Left lung (tissue), 14 donors: Measurements from ENCODE around the gene ZNF836. TPM values are rescaled to one million over a fixed set of nuclear protein-coding genes. Genes with fewer than 3 reads are reported as not detected.

Experiments used
- ATAC-seq: fragments of 200-7000 bp; cut with Tn5 transposase; one replicate; pipeline ENCODE4 v1.9.1; 2020; ENCODE audit warnings: moderate library complexity
- DNase-seq, 4 donors: peaks; one replicate each; pipeline ENCODE4 v3.0.0-alpha.2; 2013 to 2020
- H3K27ac ChIP-seq, 2 donors: fragments of 200-600 bp; sonication (generic) in 1 of 2; one replicate each; pipeline versions ENCODE4 v1.5.0 to v1.8.0; 2020 to 2021
- H3K27me3 ChIP-seq, 2 donors: fragments of 200-600 bp; sonication (generic) in 1 of 2; one replicate each; pipeline versions ENCODE4 v1.5.0 to v1.8.0; 2020 to 2021
- H3K36me3 ChIP-seq, 2 donors: fragments of 200-600 bp; sonication (generic) in 1 of 2; one replicate each; pipeline versions ENCODE4 v1.5.0 to v1.8.0; 2020 to 2021
- H3K4me1 ChIP-seq, 2 donors: fragments of 200-600 bp; one replicate each; pipeline ENCODE4 v1.8.0; 2021
- H3K4me3 ChIP-seq, 2 donors: fragments of 200-600 bp; sonication (generic) in 1 of 2; one replicate each; pipeline versions ENCODE4 v1.5.0 to v1.8.0; 2020 to 2021; ENCODE audit warnings: mild to moderate bottlenecking in 1 of 2
- H3K9me3 ChIP-seq, 2 donors: fragments of 200-600 bp; sonication (generic) in 1 of 2; one replicate each; pipeline versions ENCODE4 v1.5.0 to v1.8.0; 2020 to 2021
- intact Hi-C, 2 donors: fragments of 100-400 bp; cut with DNase I; formaldehyde crosslinking; loops; one replicate each; pipeline versions ENCODE4 v1.11.2 to v1.14.2; 2022
- long read RNA-seq, 12 donors: library from polyadenylated mRNA in 2 of 12; unstranded in 2 of 12; transcript quantifications; one replicate each; pipeline ENCODE4 v2.0.0 and lab custom pipeline, GENCODE V29; 2019 to 2026
- polyA plus RNA-seq, 6 donors: library from polyadenylated mRNA; unstranded; fragments of 120-200 nt; gene quantifications; one replicate each; pipeline ENCODE4 v1.2.1, GENCODE V29; 2013; ENCODE audit not compliant: insufficient read length in 6 of 6
- total RNA-seq, 2 donors: library from RNA; stranded (reverse); fragmentation: NEBNext Ultra II Directional; extraction: Animal tissue kit (Norgen Biotek cat#: 25700); gene quantifications; one replicate each; pipeline ENCODE4 v1.2.1, GENCODE V29; 2021
- TF ChIP-seq, protein P1 (sequence below), 2 donors: fragments of 200-600 bp; sonication (generic) in 1 of 2; IDR thresholded peaks; one replicate each; pipeline versions ENCODE4 v1.5.0 to v1.8.0; 2021; ENCODE audit warnings: antibody characterized with exemption in 2 of 2
- donor health status: DM: no; HTN: yes; CAD: no.
- donor health status: DM: no; HTN: no; CAD: no.

The ZNF836 gene
- total RNA-seq = 10 to 100 TPM; 13.1 to 17.4 TPM
- 10 to 100 TPM; 19.8 to 25.1 (median 22.7) TPM for polyA plus RNA-seq
- long read RNA-seq, donor 1, partial matches to known transcripts = 0 of 4 reads
- long read RNA-seq, donor 1, other reads (novel, unspliced or antisense) = 0 of 4 reads
- long read RNA-seq, donor 2 = 0 reads
- long read RNA-seq, donor 3, partial matches to known transcripts = 0 of 2 reads
- long read RNA-seq, donor 3, other reads (novel, unspliced or antisense) = 0 of 2 reads
- long read RNA-seq, donor 4, partial matches to known transcripts = 1 of 3 reads
- long read RNA-seq, donor 4, other reads (novel, unspliced or antisense) = 1 of 3 reads
- long read RNA-seq, donor 5, partial matches to known transcripts = 0 of 2 reads
- long read RNA-seq, donor 5, other reads (novel, unspliced or antisense) = 0 of 2 reads
- long read RNA-seq, donor 6, partial matches to known transcripts = 0 of 1 reads
- long read RNA-seq, donor 6, other reads (novel, unspliced or antisense) = 0 of 1 reads
- long read RNA-seq, donor 7, partial matches to known transcripts = 0 of 2 reads
- long read RNA-seq, donor 7, other reads (novel, unspliced or antisense) = 0 of 2 reads
- long read RNA-seq, donor 8, partial matches to known transcripts = 0 of 1 reads
- long read RNA-seq, donor 8, other reads (novel, unspliced or antisense) = 0 of 1 reads
- long read RNA-seq, donor 9 = 0 reads
- long read RNA-seq, donor 10, partial matches to known transcripts = 0 of 1 reads
- long read RNA-seq, donor 10, other reads (novel, unspliced or antisense) = 0 of 1 reads
- long read RNA-seq, donor 11 = 0 reads
- long read RNA-seq, donor 12 = 0 reads

DNA sequence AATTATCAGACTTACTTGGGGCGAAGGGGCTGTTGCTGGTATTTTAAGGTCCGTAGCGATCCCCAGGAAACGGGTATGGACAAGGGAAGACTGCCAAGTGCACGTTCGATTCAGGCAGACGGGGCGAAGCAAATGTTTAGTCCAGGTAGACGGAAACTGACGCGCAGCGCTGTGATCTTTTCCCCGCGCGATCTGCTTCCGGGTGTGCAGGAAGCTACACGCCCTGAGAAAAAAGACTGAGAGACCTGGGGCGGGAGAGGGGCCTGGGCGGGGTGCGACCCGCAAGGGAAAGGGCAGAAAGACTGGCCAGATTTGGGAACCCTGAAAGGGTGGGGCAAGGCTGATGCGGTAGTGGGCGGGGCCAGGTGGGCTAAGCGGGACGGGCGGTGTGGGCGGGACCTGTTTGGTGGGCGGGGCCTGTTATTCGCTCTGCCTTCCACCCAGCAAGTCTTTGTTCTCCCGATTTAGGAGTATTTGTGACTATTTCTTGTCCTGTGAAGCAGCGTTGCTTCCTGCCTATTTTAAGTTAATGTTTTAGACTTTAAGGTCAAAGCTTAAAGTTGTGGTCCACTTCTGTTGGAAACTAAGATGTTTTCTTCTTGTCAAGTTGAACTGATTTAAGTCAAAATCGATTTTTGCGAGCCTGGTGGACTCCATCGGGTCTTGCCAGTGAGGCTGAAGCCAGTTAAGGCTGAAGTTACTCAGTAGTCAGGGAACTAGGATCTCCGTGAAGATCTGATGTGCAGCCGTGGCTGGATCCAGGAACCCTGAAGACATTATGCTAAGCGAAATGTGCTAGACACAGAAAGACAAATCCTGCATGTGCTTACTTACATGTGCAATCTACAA lies at the start of gene ZNF836:
TSS of gene ZNF836 (minus strand) at position 301 of the 849 bp plus-strand sequence. CDS start 3,549 bp downstream, outside the sequence.
- no peaks in the 10 kb centered on the region for H3K27me3 ChIP-seq
- TF ChIP-seq, protein P1, sequence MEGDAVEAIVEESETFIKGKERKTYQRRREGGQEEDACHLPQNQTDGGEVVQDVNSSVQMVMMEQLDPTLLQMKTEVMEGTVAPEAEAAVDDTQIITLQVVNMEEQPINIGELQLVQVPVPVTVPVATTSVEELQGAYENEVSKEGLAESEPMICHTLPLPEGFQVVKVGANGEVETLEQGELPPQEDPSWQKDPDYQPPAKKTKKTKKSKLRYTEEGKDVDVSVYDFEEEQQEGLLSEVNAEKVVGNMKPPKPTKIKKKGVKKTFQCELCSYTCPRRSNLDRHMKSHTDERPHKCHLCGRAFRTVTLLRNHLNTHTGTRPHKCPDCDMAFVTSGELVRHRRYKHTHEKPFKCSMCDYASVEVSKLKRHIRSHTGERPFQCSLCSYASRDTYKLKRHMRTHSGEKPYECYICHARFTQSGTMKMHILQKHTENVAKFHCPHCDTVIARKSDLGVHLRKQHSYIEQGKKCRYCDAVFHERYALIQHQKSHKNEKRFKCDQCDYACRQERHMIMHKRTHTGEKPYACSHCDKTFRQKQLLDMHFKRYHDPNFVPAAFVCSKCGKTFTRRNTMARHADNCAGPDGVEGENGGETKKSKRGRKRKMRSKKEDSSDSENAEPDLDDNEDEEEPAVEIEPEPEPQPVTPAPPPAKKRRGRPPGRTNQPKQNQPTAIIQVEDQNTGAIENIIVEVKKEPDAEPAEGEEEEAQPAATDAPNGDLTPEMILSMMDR (IDR thresholded peaks at IDR 0.05) = no peak
- peaks cover 7 to 24% of the 10 kb centered on the region in 2 donors for H3K4me1 ChIP-seq
- H3K27ac ChIP-seq = peak within 1 kb of the TSS; percentile 71 to 78
- no peaks in the 10 kb centered on the region for H3K9me3 ChIP-seq
- peaks cover 0 to 28% of the 10 kb centered on the region in 2 donors for H3K36me3 ChIP-seq
- DNase-seq = peak; percentile 81 to 98 (median 94)
- intact Hi-C loops = no loop called here
- peak within 1 kb of the TSS; percentile 59 to 66 for H3K4me3 ChIP-seq
- peak; percentile 100 for ATAC-seq

DNA sequence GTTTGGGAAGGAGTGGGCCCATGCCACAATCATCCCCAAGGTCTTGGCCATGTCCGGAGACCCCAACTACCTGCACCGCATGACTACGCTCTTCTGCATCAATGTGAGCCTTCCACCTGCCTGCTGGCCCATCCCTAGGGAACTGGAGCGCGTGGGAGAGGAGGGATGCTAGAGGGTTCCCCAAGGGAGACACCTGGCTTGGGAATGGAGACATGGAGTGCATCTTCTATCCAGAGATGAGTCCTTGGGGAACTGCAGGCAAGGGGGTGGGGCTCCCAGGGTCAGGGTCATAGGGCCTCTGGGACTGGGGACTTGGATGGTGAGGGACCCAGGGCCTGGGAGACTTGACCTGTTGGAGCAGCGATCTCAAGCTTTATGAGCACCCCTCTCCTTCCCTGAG lies 49.6 kb upstream of the ZNF836 start:
- intact Hi-C loops = no loop called here
- Histone ChIP-seq H3K36me3 (peaks cover 6 to 100% of the 10 kb centered on the region in 2 donors), H3K9me3 (no peaks in the 10 kb centered on the region), H3K4me1 (no peaks in the 10 kb centered on the region), H3K27me3 (no peaks in the 10 kb centered on the region), H3K27ac (no peak overlapping the region), H3K4me3 (no peak overlapping the region)
- DNase-seq (no peak), ATAC-seq (no peak)
- TF ChIP-seq, protein P1 (IDR thresholded peaks at IDR 0.05) = no peak

DNA sequence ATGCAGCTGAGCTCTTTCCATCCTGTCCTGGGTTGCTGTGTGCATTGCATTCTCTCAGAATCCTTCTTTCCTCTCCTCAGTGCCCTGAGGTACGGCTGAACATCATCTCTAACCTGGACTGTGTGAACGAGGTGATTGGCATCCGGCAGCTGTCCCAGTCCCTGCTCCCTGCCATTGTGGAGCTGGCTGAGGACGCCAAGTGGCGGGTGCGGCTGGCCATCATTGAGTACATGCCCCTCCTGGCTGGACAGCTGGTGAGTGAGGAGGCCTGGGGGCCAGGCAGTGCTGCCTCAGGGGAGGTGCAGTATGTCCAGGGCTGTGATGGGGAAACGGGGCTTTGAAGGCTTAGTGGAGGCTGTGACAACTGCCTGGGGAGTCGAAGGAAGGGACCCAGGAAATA lies 48.2 kb upstream of the ZNF836 start:
- Histone ChIP-seq H3K9me3 (no peaks in the 10 kb centered on the region), H3K36me3 (peaks cover 10 to 100% of the 10 kb centered on the region in 2 donors), H3K4me3 (no peak overlapping the region), H3K4me1 (no peaks in the 10 kb centered on the region), H3K27ac (no peak overlapping the region), H3K27me3 (no peaks in the 10 kb centered on the region)
- intact Hi-C loops = no loop called here
- no peak for DNase-seq
- TF ChIP-seq, protein P1 (IDR thresholded peaks at IDR 0.05) = no peak
- no peak for ATAC-seq

DNA sequence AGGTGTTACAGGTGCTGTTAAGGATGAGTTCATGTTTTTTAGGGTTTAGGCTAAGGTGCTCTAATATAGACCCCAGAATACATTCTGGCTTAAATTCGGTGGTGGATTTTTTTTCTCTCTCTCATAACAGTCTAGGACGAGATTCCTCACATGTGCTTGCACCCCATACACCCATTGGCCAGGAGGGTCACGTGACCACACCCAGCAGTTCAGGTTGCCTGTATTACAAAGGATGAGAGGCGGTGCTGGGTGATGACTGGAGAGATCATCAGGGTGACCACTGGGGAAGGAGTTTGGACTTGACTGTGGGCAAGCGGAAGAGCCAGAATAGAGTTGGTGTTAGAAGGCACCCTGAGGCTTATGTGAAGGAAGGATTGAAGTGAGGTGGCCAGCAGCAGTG lies 46.2 kb upstream of the ZNF836 start:
- Histone ChIP-seq H3K4me1 (no peaks in the 10 kb centered on the region), H3K27ac (no peak overlapping the region), H3K4me3 (no peak overlapping the region), H3K9me3 (no peaks in the 10 kb centered on the region), H3K36me3 (peaks cover 10 to 100% of the 10 kb centered on the region in 2 donors), H3K27me3 (no peaks in the 10 kb centered on the region)
- intact Hi-C loops = no loop called here
- TF ChIP-seq, protein P1 (IDR thresholded peaks at IDR 0.05) = no peak
- DNase-seq (no peak), ATAC-seq (no peak)
